IMR-90 (cell line): ENCODE data around the gene MAEA. TPM values are rescaled to one million over a fixed set of nuclear protein-coding genes. Genes with fewer than 3 reads are reported as not detected.

ENCODE experiments used
- ATAC-seq: fragments of 200-7000 bp; cut with Tn5 transposase; 2 replicates; pipeline ENCODE4 v1.9.1; 2020; ENCODE audit warnings: low read depth, mild to moderate bottlenecking, moderate library complexity
- BruUV-seq: library from RNA; stranded (reverse); fragments of 400-500 nt; replicated peaks from 2 replicates; lab custom pipeline; 2021; lab: Mats Ljungman, UMichigan
- CTCF ChIA-PET: fragments of 300-600 bp; formaldehyde crosslinking; extraction: SDS; loops from one replicate; lab custom pipeline; 2021; ENCODE audit warnings: antibody characterized with exemption; lab: Yijun Ruan, JAX
- POLR2A ChIA-PET: fragments of 300-600 bp; sonication (Branson Sonifier 250); formaldehyde crosslinking; loops from one replicate; lab custom pipeline; 2022; ENCODE audit warnings: antibody characterized with exemption; ENCODE audit not compliant: unreplicated experiment; lab: Charles Lee
- DNase-seq: peaks from one replicate; pipeline ENCODE4 v3.0.0; 2013
- H2AFZ ChIP-seq: replicated peaks from 2 replicates; pipeline ENCODE3; 2013; ENCODE audit warnings: low read length, mild to moderate bottlenecking; ENCODE audit not compliant: poor library complexity
- H2AK5ac ChIP-seq: 2 replicates; pipeline ENCODE4 v1.6.1; 2013; ENCODE audit warnings: low read depth, low read length, inconsistent platforms
- H2AK9ac ChIP-seq: replicated peaks from 2 replicates; pipeline ENCODE3; 2013; ENCODE audit warnings: mild to moderate bottlenecking, low read depth, low read length, moderate library complexity; ENCODE audit not compliant: poor library complexity
- H2BK120ac ChIP-seq: 2 replicates; pipeline ENCODE4 v1.6.1; 2013; ENCODE audit warnings: low read depth, low read length, inconsistent platforms
- H2BK15ac ChIP-seq: 3 replicates; pipeline ENCODE4 v1.6.1; 2013; ENCODE audit warnings: low read depth, low read length, inconsistent platforms
- H2BK20ac ChIP-seq: 2 replicates; pipeline ENCODE4 v1.6.1; 2013; ENCODE audit warnings: low read depth, mild to moderate bottlenecking, inconsistent platforms, low read length, moderate library complexity
- H2BK5ac ChIP-seq: 2 replicates; pipeline ENCODE4 v1.6.1; 2013; ENCODE audit warnings: mild to moderate bottlenecking, low read depth, low read length, inconsistent platforms; ENCODE audit not compliant: poor library complexity, severe bottlenecking
- H3K14ac ChIP-seq: replicated peaks from 2 replicates; pipeline ENCODE4 v1.6.1; 2013; ENCODE audit warnings: low read depth, low read length, inconsistent platforms
- H3K18ac ChIP-seq: 2 replicates; pipeline ENCODE4 v1.6.1; 2013; ENCODE audit warnings: low read depth, low read length, control low read depth
- H3K23ac ChIP-seq: 2 replicates; pipeline ENCODE4 v1.6.1; 2013; ENCODE audit warnings: low read depth, low read length, inconsistent platforms
- H3K27ac ChIP-seq: 2 replicates; pipeline ENCODE4 v1.5.1; 2013; ENCODE audit warnings: mild to moderate bottlenecking, control low read depth, low read length; ENCODE audit not compliant: insufficient read depth
- H3K27me3 ChIP-seq: 2 replicates; pipeline ENCODE4 v1.6.1; 2013; ENCODE audit warnings: low read length; ENCODE audit not compliant: control insufficient read depth, insufficient read depth
- H3K36me3 ChIP-seq: 2 replicates; pipeline ENCODE4 v1.6.1; 2013; ENCODE audit warnings: low read length, mixed read lengths; ENCODE audit not compliant: control insufficient read depth, insufficient read depth
- H3K4ac ChIP-seq: 2 replicates; pipeline ENCODE4 v1.6.1; 2013; ENCODE audit warnings: low read depth, low read length, inconsistent platforms
- H3K4me1 ChIP-seq: 2 replicates; pipeline ENCODE4 v1.6.1; 2013; ENCODE audit warnings: low read length, mixed read lengths; ENCODE audit not compliant: control insufficient read depth, insufficient read depth
- H3K4me2 ChIP-seq: 2 replicates; pipeline ENCODE4 v1.6.1; 2013; ENCODE audit warnings: low read depth, mild to moderate bottlenecking, control low read depth, low read length, moderate library complexity
- H3K4me3 ChIP-seq: 2 replicates; pipeline ENCODE4 v1.5.1; 2013; ENCODE audit warnings: low read depth, mild to moderate bottlenecking, control low read depth, low read length, moderate library complexity; ENCODE audit not compliant: insufficient read depth
- H3K56ac ChIP-seq: 2 replicates; pipeline ENCODE4 v1.6.1; 2013; ENCODE audit warnings: low read length, inconsistent platforms; ENCODE audit not compliant: insufficient read depth; ENCODE audit errors: extremely low read depth
- H3K79me1 ChIP-seq, 2 experiments: 2 replicates each; pipeline ENCODE4 v1.6.1; 2013; ENCODE audit warnings: low read length in 2 of 2, inconsistent platforms in 1 of 2, low read depth in 1 of 2
- H3K9ac ChIP-seq: 2 replicates; pipeline ENCODE4 v1.6.1; 2013; ENCODE audit warnings: low read depth, low read length, control low read depth
- H3K9me1 ChIP-seq: 2 replicates; pipeline ENCODE4 v1.6.1; 2013; ENCODE audit warnings: low read length, inconsistent platforms; ENCODE audit not compliant: insufficient read depth
- H3K9me3 ChIP-seq: 2 replicates; pipeline ENCODE4 v1.6.1; 2013; ENCODE audit warnings: low read length; ENCODE audit not compliant: control insufficient read depth, insufficient read depth
- H4K20me1 ChIP-seq: 2 replicates; pipeline ENCODE4 v1.6.1; 2013; ENCODE audit warnings: low read length, inconsistent platforms; ENCODE audit not compliant: insufficient read depth
- H4K5ac ChIP-seq: 2 replicates; pipeline ENCODE4 v1.6.1; 2013; ENCODE audit warnings: mild to moderate bottlenecking, low read depth, low read length, control low read depth
- H4K8ac ChIP-seq, 2 experiments: 2 replicates each; pipeline ENCODE4 v1.6.1; 2013; ENCODE audit warnings: low read depth in 2 of 2, low read length in 2 of 2, control low read depth in 1 of 2, inconsistent platforms in 1 of 2
- H4K91ac ChIP-seq: 2 replicates; pipeline ENCODE4 v1.6.1; 2013; ENCODE audit warnings: low read depth, low read length, inconsistent platforms; ENCODE audit not compliant: insufficient read depth
- BHLHE40 ChIP-seq: fragments of 150-350 bp; IDR thresholded peaks from 2 replicates; pipeline ENCODE4 v1.6.1; 2016; ENCODE audit warnings: mild to moderate bottlenecking, low read depth, low read length
- CEBPB ChIP-seq: IDR thresholded peaks from 2 replicates; pipeline ENCODE4 v1.6.1; 2012; ENCODE audit warnings: low read depth, low read length, improper control_type of control experiment
- CHD1 ChIP-seq: IDR thresholded peaks from 2 replicates; pipeline ENCODE4 v1.6.1; 2012; ENCODE audit warnings: low read depth, low read length, improper control_type of control experiment
- CTCF ChIP-seq: conservative IDR thresholded peaks from 2 replicates; pipeline ENCODE4 v1.5.1; 2012; ENCODE audit warnings: mild to moderate bottlenecking, low read depth, low read length, improper control_type of control experiment
- ELK1 ChIP-seq: fragments of 150-350 bp; IDR thresholded peaks from 2 replicates; pipeline ENCODE4 v1.6.1; 2016; ENCODE audit warnings: low read depth, mild to moderate bottlenecking, low read length, moderate library complexity, borderline replicate concordance
- FOS ChIP-seq: fragments of 150-350 bp; IDR thresholded peaks from 2 replicates; pipeline ENCODE4 v1.6.1; 2016; ENCODE audit warnings: low read depth, low read length
- MAFK ChIP-seq: IDR thresholded peaks from 2 replicates; pipeline ENCODE4 v1.6.1; 2012; ENCODE audit warnings: low read depth, low read length, improper control_type of control experiment
- MAZ ChIP-seq: IDR thresholded peaks from 2 replicates; pipeline ENCODE4 v1.6.1; 2012; ENCODE audit warnings: low read depth, mild to moderate bottlenecking, low read length, improper control_type of control experiment, moderate library complexity, borderline replicate concordance
- MXI1 ChIP-seq: IDR thresholded peaks from 2 replicates; pipeline ENCODE4 v1.6.1; 2012; ENCODE audit warnings: low read depth, mild to moderate bottlenecking, low read length, moderate library complexity, borderline replicate concordance
- NFE2L2 ChIP-seq: fragments of 150-350 bp; IDR thresholded peaks from 2 replicates; pipeline ENCODE4 v1.6.1; 2016; ENCODE audit warnings: low read depth, mild to moderate bottlenecking, low read length
- POLR2A ChIP-seq: IDR thresholded peaks from 2 replicates; pipeline ENCODE4 v1.6.1; 2012; ENCODE audit warnings: mild to moderate bottlenecking, low read depth, low read length
- RAD21 ChIP-seq: IDR thresholded peaks from 2 replicates; pipeline ENCODE4 v1.6.1; 2012; ENCODE audit warnings: low read length, improper control_type of control experiment
- RFX5 ChIP-seq: IDR thresholded peaks from 2 replicates; pipeline ENCODE4 v1.8.0; 2012; ENCODE audit warnings: low read depth, mild to moderate bottlenecking, low read length, moderate library complexity
- SMC3 ChIP-seq: fragments of 150-350 bp; IDR thresholded peaks from 2 replicates; pipeline ENCODE4 v1.6.1; 2016; ENCODE audit warnings: low read depth, mild to moderate bottlenecking, antibody characterized with exemption, low read length, moderate library complexity
- USF2 ChIP-seq: fragments of 150-350 bp; IDR thresholded peaks from 2 replicates; pipeline ENCODE4 v1.6.1; 2017; ENCODE audit warnings: mild to moderate bottlenecking, antibody characterized with exemption, low read length, low read depth
- WGBS, 2 experiments: methylation state at CpG; one replicate each; pipeline versions ENCODE4 v1.1.5 to v1.1.7; 2013; ENCODE audit warnings: missing lambda C conversion rate in 2 of 2; ENCODE audit not compliant: insufficient read length in 1 of 2; ENCODE audit errors: extremely low coverage in 2 of 2; 5-methylcytosine and 5-hydroxymethylcytosine counted together
- dilution Hi-C: fragments of 300-500 bp; cut with HindIII; formaldehyde crosslinking; loops from one replicate; pipeline ENCODE4 v1.14.3; 2018; ENCODE audit warnings: low sequenced_read_pairs; ENCODE audit not compliant: unreplicated experiment
- in situ Hi-C: fragments of 300-500 bp; cut with MboI; formaldehyde crosslinking; loops from 3 replicates; pipeline ENCODE4 v1.14.3; 2019; ENCODE audit warnings: low sequenced_read_pairs, inconsistent platforms, mixed read lengths
- intact Hi-C: fragments of 100-400 bp; cut with micrococcal nuclease; formaldehyde crosslinking; loops from 2 replicates; pipeline ENCODE4 v1.10.0; 2022
- polyA plus RNA-seq, 3 experiments: library from polyadenylated mRNA; depleted of rRNA; stranded (reverse); fragments of >200 nt; gene quantifications; 2 replicates each; pipeline ENCODE4 v1.2.3, GENCODE V29; 2012; ENCODE audit warnings: low replicate concordance in 1 of 3
- total RNA-seq: library from RNA; depleted of rRNA; stranded (reverse); fragments of >200 nt; gene quantifications from 2 replicates; pipeline ENCODE4 v1.2.3, GENCODE V29; 2012

The MAEA gene
- total and polyA plus RNA-seq, 2 of the 4 experiments (the other 2 are of a cell fraction), result 61.5 to 108 TPM

- dilution Hi-C loops, result no loop called here
- Histone ChIP-seq H2BK15ac (no peak overlapping the region), H3K9me1 (no peaks in the 10 kb centered on the region), H3K56ac (no peak overlapping the region), H2AK5ac (no peak overlapping the region), H3K27ac (no peak overlapping the region), H3K4ac (no peak overlapping the region), H3K9ac (no peak overlapping the region), H3K23ac (no peak overlapping the region), H2AFZ (peak overlapping the region; percentile 11), H4K8ac (no peak overlapping the region), H2BK20ac (no peak overlapping the region), H2BK5ac (no peak overlapping the region), H3K36me3 (peaks cover 34% of the 10 kb centered on the region), H3K14ac (no peak overlapping the region), H3K4me3 (no peak overlapping the region), H2AK9ac (no peak overlapping the region), H3K9me3 (no peaks in the 10 kb centered on the region), H4K5ac (no peak overlapping the region), H4K91ac (no peak overlapping the region), H3K4me1 (0 out of 2 replicates have a peak, but pooled peaks cover 2% of the 10 kb centered on the region), H3K27me3 (no peaks in the 10 kb centered on the region), H3K4me2 (no peak overlapping the region), H4K20me1 (no peaks in the 10 kb centered on the region), H3K18ac (no peak overlapping the region), H2BK120ac (no peak overlapping the region), H3K79me1 (no peaks in the 10 kb centered on the region; a peak in 1 of 4 replicates)
- intact Hi-C loops, result loop anchor here (5.0 kb wide), 1 partner anchor 154 kb away; no protein-coding TSS in a partner anchor
- 96% methylated on average over 17 of the region's 38 CpGs; no CpG with 5 or more reads in 1 of the 2 experiments for WGBS, 2 experiments
- no peak for DNase-seq
- ChIA-PET CTCF (no interaction called here), POLR2A (no interaction called here)
- no TSS peak for BruUV-seq
- in situ Hi-C loops, result loop anchor here (10.0 kb wide), 1 partner anchor 276 kb away; no protein-coding TSS in a partner anchor
- TF ChIP-seq CEBPB (no peak), RFX5 (no peak), CTCF (no peak), POLR2A (no peak), NFE2L2 (no peak), CHD1 (no peak), MAFK (no peak), ELK1 (no peak), FOS (no peak), RAD21 (no peak), USF2 (no peak), MXI1 (no peak), BHLHE40 (no peak), SMC3 (no peak), MAZ (no peak)
- no peak for ATAC-seq
Observed at GRCh38 chr4:1358421-1359143, 68.9 kb downstream of the MAEA start.
